Activated CD4-positive, CD25-positive, alpha-beta regulatory T cell treated with anti-CD3 and anti-CD28 coated beads, Interleukin-2, amount 50 U/mL, for 24 hours (primary cell): ENCODE data around the gene TOMM34.

Experiments used
- ATAC-seq, 2 donors: fragments of 150-1000 bp; cut with Tn5 transposase; one replicate each; pipeline ENCODE4 v1.10.0; 2021; ENCODE audit warnings: mild to moderate bottlenecking in 1 of 2, moderate library complexity in 1 of 2

TOMM34 gene

GRCh38 chr20:44962483-44962882 lies 2.3 kb upstream of the TOMM34 start:
- no peak for ATAC-seq

GRCh38 chr20:44961870-44962267 lies 1.7 kb upstream of the TOMM34 start:
- ATAC-seq: no peak

- ATAC-seq: no peak
Observed at GRCh38 chr20:44961011-44961869, 1.0 kb upstream of the TOMM34 start.

GRCh38 chr20:44959638-44960102 lies 527 bp downstream of the TOMM34 start:
- peak; percentile 73 to 81 for ATAC-seq

GRCh38 chr20:44959082-44959637 lies 1.0 kb downstream of the TOMM34 start:
- no peak for ATAC-seq

GRCh38 chr20:44958276-44958675 lies 1.9 kb downstream of the TOMM34 start:
- ATAC-seq: no peak

- ATAC-seq: no peak
Observed at GRCh38 chr20:44956410-44956809, 3.8 kb downstream of the TOMM34 start.

- ATAC-seq: no peak
Observed at GRCh38 chr20:44955270-44955669, 4.9 kb downstream of the TOMM34 start.

- ATAC-seq: no peak
Observed at GRCh38 chr20:44954211-44954610, 6.0 kb downstream of the TOMM34 start.

- ATAC-seq: no peak
Observed at GRCh38 chr20:44952731-44953130, 7.5 kb downstream of the TOMM34 start.

GRCh38 chr20:44950368-44950767 lies 9.8 kb downstream of the TOMM34 start:
- no peak for ATAC-seq

GRCh38 chr20:44948513-44948912 lies 11.7 kb downstream of the TOMM34 start:
- ATAC-seq: no peak

GRCh38 chr20:44948107-44948506 lies 12.1 kb downstream of the TOMM34 start:
- no peak for ATAC-seq

GRCh38 chr20:44946271-44946852 lies 13.8 kb downstream of the TOMM34 start:
- ATAC-seq: no peak

- ATAC-seq: no peak
Observed at GRCh38 chr20:44945261-44945660, 14.9 kb downstream of the TOMM34 start.

GRCh38 chr20:44943828-44944227 lies 16.4 kb downstream of the TOMM34 start:
- no peak for ATAC-seq

- no peak for ATAC-seq
Observed at GRCh38 chr20:44942264-44942973, 17.8 kb downstream of the TOMM34 start.

- ATAC-seq: peak in 1 of 2 donors; percentile 17
Observed at GRCh38 chr20:44941120-44941691, 19.0 kb downstream of the TOMM34 start.

GRCh38 chr20:44938637-44939036 lies 21.6 kb downstream of the TOMM34 start:
- no peak for ATAC-seq

GRCh38 chr20:44936510-44936909 lies 23.7 kb downstream of the TOMM34 start:
- no peak for ATAC-seq

- ATAC-seq: no peak
Observed at GRCh38 chr20:44932916-44933315, 27.3 kb downstream of the TOMM34 start.

- ATAC-seq: no peak
Observed at GRCh38 chr20:44931911-44932310, 28.3 kb downstream of the TOMM34 start.
